ENCODE measurements around the gene LRRC66.
A peak's percentile ranks its signal among the peaks of the same experiment; 100 is the strongest.

Gene LRRC66

GRCh38 chr4:52049266-52049665 lies 29.1 kb upstream of the LRRC66 start:
- H3K27ac ChIP-seq (ENCODE audit: low read depth in 2 of 2, low read length in 2 of 2) = no peak overlapping the region
- no peaks in the 10 kb centered on the region for H3K36me3 ChIP-seq (ENCODE audit: control insufficient read depth in 2 of 2, insufficient read depth in 2 of 2, low read length in 2 of 2)
- no peaks in the 10 kb centered on the region for H3K27me3 ChIP-seq (ENCODE audit: control insufficient read depth in 2 of 2, insufficient read depth in 2 of 2, low read length in 2 of 2)
- H3K4me1 ChIP-seq (ENCODE audit: control insufficient read depth in 2 of 2, insufficient read depth in 2 of 2, low read length in 2 of 2) = peaks cover 2 to 12% of the 10 kb centered on the region in 2 donors
- H3K9ac ChIP-seq (ENCODE audit: low read depth in 1 of 2, low read length in 2 of 2) = no peak overlapping the region
- H3K9me3 ChIP-seq (ENCODE audit: control insufficient read depth in 2 of 2, low read length in 2 of 2) = no peaks in the 10 kb centered on the region
- no peak overlapping the region for H3K4me3 ChIP-seq (ENCODE audit: low read length in 2 of 2)

DNA sequence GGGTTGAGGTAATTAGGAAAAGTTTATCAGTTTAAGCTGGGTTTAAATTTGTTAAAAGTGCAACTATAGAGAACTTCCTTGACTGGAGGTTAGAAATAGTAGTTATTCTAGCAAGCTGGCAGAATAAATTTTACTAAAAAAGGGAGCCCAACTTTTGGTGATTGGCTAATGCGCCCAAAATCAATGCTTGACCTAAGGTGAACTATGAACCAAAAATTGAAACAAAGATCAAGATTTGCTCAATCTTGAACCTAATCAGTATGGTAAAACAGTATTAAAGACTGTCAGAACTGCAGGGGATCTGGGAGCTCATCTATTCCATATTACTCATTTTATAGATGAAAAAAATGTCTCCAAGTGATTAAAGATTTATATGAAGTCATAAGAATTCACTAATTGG lies 24.9 kb upstream of the LRRC66 start:
- Histone ChIP-seq H3K4me3 (ENCODE audit: low read length in 2 of 2) (no peak overlapping the region), H3K9me3 (ENCODE audit: control insufficient read depth in 2 of 2, low read length in 2 of 2) (no peaks in the 10 kb centered on the region), H3K27me3 (ENCODE audit: control insufficient read depth in 2 of 2, insufficient read depth in 2 of 2, low read length in 2 of 2) (peaks cover 0 to 7% of the 10 kb centered on the region in 2 donors), H3K27ac (ENCODE audit: low read depth in 2 of 2, low read length in 2 of 2) (no peak overlapping the region), H3K9ac (ENCODE audit: low read depth in 1 of 2, low read length in 2 of 2) (no peak overlapping the region), H3K36me3 (ENCODE audit: control insufficient read depth in 2 of 2, insufficient read depth in 2 of 2, low read length in 2 of 2) (no peaks in the 10 kb centered on the region), H3K4me1 (ENCODE audit: control insufficient read depth in 2 of 2, insufficient read depth in 2 of 2, low read length in 2 of 2) (peaks cover 0 to 2% of the 10 kb centered on the region in 2 donors)

DNA sequence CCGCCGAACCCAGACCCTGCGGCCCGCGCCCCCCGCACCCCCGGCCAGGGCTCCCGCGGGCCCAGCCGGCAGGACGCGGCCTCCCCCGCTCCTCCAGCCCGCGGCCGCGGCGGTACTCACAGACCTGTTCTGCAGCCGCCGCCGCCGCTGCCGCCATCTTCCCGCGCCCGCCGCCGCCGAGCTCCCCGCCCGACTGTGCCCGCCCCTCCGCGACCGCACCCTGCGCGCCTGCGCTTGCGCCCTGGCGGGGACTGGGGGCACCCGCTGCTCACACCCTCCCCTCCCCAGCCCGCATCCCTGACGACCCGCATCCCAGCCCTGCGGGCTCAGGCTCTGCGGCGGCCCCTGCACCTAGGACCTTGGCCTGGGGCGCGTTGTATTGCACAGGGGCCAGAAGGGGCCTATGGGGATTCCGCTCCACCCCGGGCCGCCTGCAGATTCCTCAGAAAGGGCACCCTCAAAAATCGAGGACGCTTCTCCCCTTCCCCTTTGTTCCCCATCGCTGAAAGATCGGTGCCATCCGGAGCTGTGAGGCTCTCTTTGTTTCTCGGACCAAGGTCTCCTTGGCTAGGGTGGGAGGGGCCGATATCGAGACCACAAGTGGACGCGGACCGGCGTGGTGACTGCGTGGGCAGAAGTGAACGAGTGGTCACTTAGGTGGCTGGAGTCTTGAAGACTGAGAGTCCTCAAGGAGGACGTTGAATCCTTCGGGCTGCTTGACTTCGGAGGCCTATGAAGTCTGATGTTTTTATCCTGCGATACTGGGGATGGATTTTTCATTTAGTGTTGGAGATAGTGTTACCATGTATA lies 18.1 kb upstream of the LRRC66 start, which contains the start of gene SGCB:
Gene SGCB, minus strand, starts transcription at position 197 of the 810 bp plus-strand sequence. Its CDS starts 40 bp downstream, at position 157.
- peaks cover 0 to 2% of the 10 kb centered on the region in 2 donors for H3K36me3 ChIP-seq (ENCODE audit: control insufficient read depth in 2 of 2, insufficient read depth in 2 of 2, low read length in 2 of 2)
- peak within 1 kb of the TSS in 1 of 2 donors; percentile 27 for H3K27ac ChIP-seq (ENCODE audit: low read depth in 2 of 2, low read length in 2 of 2)
- peak within 1 kb of the TSS; percentile 74 to 78 for H3K4me3 ChIP-seq (ENCODE audit: low read length in 2 of 2)
- peaks cover 0 to 7% of the 10 kb centered on the region in 2 donors for H3K27me3 ChIP-seq (ENCODE audit: control insufficient read depth in 2 of 2, insufficient read depth in 2 of 2, low read length in 2 of 2)
- no peaks in the 10 kb centered on the region for H3K9me3 ChIP-seq (ENCODE audit: control insufficient read depth in 2 of 2, low read length in 2 of 2)
- peak within 1 kb of the TSS; percentile 42 to 67 for H3K9ac ChIP-seq (ENCODE audit: low read depth in 1 of 2, low read length in 2 of 2)
- peaks cover 9 to 12% of the 10 kb centered on the region in 2 donors for H3K4me1 ChIP-seq (ENCODE audit: control insufficient read depth in 2 of 2, insufficient read depth in 2 of 2, low read length in 2 of 2)

GRCh38 chr4:52037689-52038102 lies 17.5 kb upstream of the LRRC66 start:
- Histone ChIP-seq H3K4me1 (ENCODE audit: control insufficient read depth in 2 of 2, insufficient read depth in 2 of 2, low read length in 2 of 2) (peaks cover 9 to 12% of the 10 kb centered on the region in 2 donors), H3K4me3 (ENCODE audit: low read length in 2 of 2) (peak overlapping the region; percentile 74 to 78), H3K9ac (ENCODE audit: low read depth in 1 of 2, low read length in 2 of 2) (peak overlapping the region; percentile 42 to 62), H3K9me3 (ENCODE audit: control insufficient read depth in 2 of 2, low read length in 2 of 2) (no peaks in the 10 kb centered on the region), H3K27me3 (ENCODE audit: control insufficient read depth in 2 of 2, insufficient read depth in 2 of 2, low read length in 2 of 2) (peaks cover 0 to 7% of the 10 kb centered on the region in 2 donors), H3K36me3 (ENCODE audit: control insufficient read depth in 2 of 2, insufficient read depth in 2 of 2, low read length in 2 of 2) (peaks cover 0 to 2% of the 10 kb centered on the region in 2 donors), H3K27ac (ENCODE audit: low read depth in 2 of 2, low read length in 2 of 2) (no peak overlapping the region)

DNA sequence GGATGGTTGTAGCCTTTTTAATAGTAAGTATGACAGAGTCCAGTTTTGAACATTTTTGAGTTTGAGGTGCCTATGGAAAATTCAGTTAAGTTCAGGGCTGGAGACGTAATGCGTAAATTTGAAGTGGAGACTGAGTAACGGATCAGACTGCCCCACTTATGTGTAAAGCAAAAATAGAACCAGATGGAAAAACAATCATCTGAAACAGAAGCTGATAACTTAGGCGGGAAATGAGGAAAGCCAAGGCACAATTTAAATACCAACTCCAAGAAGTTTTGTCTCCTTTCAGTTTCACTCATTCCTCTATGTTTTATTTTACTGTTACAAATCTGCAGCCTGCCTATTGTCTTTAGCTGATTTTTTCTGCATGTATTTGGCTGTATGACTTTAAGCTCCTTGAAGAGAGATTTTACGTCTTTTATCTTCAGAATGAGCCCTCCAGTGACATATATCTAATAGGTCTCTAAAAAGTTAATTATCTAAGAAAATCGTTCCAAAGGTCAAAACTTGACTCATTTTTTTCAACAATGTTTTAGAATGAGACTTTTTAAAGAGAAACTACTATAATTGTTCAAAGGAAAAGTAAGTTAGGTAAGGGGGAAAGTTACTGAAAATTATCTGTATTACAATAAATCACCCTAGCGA lies 16.8 kb upstream of the LRRC66 start:
- H3K9ac ChIP-seq (ENCODE audit: low read depth in 1 of 2, low read length in 2 of 2) = peak overlapping the region in 1 of 2 donors; percentile 42

GRCh38 chr4:52035190-52035589 lies 15.0 kb upstream of the LRRC66 start:
- no peak overlapping the region for H3K27ac ChIP-seq (ENCODE audit: low read depth in 2 of 2, low read length in 2 of 2)
- peaks cover 9 to 12% of the 10 kb centered on the region in 2 donors for H3K4me1 ChIP-seq (ENCODE audit: control insufficient read depth in 2 of 2, insufficient read depth in 2 of 2, low read length in 2 of 2)
- peaks cover 0 to 2% of the 10 kb centered on the region in 2 donors for H3K36me3 ChIP-seq (ENCODE audit: control insufficient read depth in 2 of 2, insufficient read depth in 2 of 2, low read length in 2 of 2)
- no peaks in the 10 kb centered on the region for H3K27me3 ChIP-seq (ENCODE audit: control insufficient read depth in 2 of 2, insufficient read depth in 2 of 2, low read length in 2 of 2)
- H3K9me3 ChIP-seq (ENCODE audit: control insufficient read depth in 2 of 2, low read length in 2 of 2) = no peaks in the 10 kb centered on the region
- no peak overlapping the region for H3K4me3 ChIP-seq (ENCODE audit: low read length in 2 of 2)
- H3K9ac ChIP-seq (ENCODE audit: low read depth in 1 of 2, low read length in 2 of 2) = no peak overlapping the region

More for the DNA sequence above, 16.8 kb upstream of the LRRC66 start:
- Histone ChIP-seq H3K9me3 (ENCODE audit: control insufficient read depth in 2 of 2, low read length in 2 of 2) (no peaks in the 10 kb centered on the region), H3K4me1 (ENCODE audit: control insufficient read depth in 2 of 2, insufficient read depth in 2 of 2, low read length in 2 of 2) (peaks cover 9 to 12% of the 10 kb centered on the region in 2 donors), H3K27ac (ENCODE audit: low read depth in 2 of 2, low read length in 2 of 2) (no peak overlapping the region), H3K27me3 (ENCODE audit: control insufficient read depth in 2 of 2, insufficient read depth in 2 of 2, low read length in 2 of 2) (peaks cover 0 to 5% of the 10 kb centered on the region in 2 donors), H3K4me3 (ENCODE audit: low read length in 2 of 2) (peak overlapping the region; percentile 74 to 78), H3K36me3 (ENCODE audit: control insufficient read depth in 2 of 2, insufficient read depth in 2 of 2, low read length in 2 of 2) (peaks cover 0 to 2% of the 10 kb centered on the region in 2 donors)

GRCh38 chr4:52032005-52032404 lies 11.8 kb upstream of the LRRC66 start:
- Histone ChIP-seq H3K9me3 (ENCODE audit: control insufficient read depth in 2 of 2, low read length in 2 of 2) (no peaks in the 10 kb centered on the region), H3K27ac (ENCODE audit: low read depth in 2 of 2, low read length in 2 of 2) (no peak overlapping the region)

GRCh38 chr4:52028970-52029369 lies 8.8 kb upstream of the LRRC66 start:
- Histone ChIP-seq H3K4me1 (ENCODE audit: control insufficient read depth in 2 of 2, insufficient read depth in 2 of 2, low read length in 2 of 2) (no peaks in the 10 kb centered on the region), H3K27me3 (ENCODE audit: control insufficient read depth in 2 of 2, insufficient read depth in 2 of 2, low read length in 2 of 2) (no peaks in the 10 kb centered on the region), H3K9me3 (ENCODE audit: control insufficient read depth in 2 of 2, low read length in 2 of 2) (no peaks in the 10 kb centered on the region), H3K36me3 (ENCODE audit: control insufficient read depth in 2 of 2, insufficient read depth in 2 of 2, low read length in 2 of 2) (peaks cover 0 to 14% of the 10 kb centered on the region in 2 donors), H3K27ac (ENCODE audit: low read depth in 2 of 2, low read length in 2 of 2) (no peak overlapping the region), H3K4me3 (ENCODE audit: low read length in 2 of 2) (no peak overlapping the region), H3K9ac (ENCODE audit: low read depth in 1 of 2, low read length in 2 of 2) (no peak overlapping the region)

More at GRCh38 chr4:52032005-52032404, 11.8 kb upstream of the LRRC66 start:
- Histone ChIP-seq H3K4me3 (ENCODE audit: low read length in 2 of 2) (no peak overlapping the region), H3K4me1 (ENCODE audit: control insufficient read depth in 2 of 2, insufficient read depth in 2 of 2, low read length in 2 of 2) (peaks cover 6 to 9% of the 10 kb centered on the region in 2 donors), H3K27me3 (ENCODE audit: control insufficient read depth in 2 of 2, insufficient read depth in 2 of 2, low read length in 2 of 2) (no peaks in the 10 kb centered on the region), H3K36me3 (ENCODE audit: control insufficient read depth in 2 of 2, insufficient read depth in 2 of 2, low read length in 2 of 2) (peaks cover 0 to 13% of the 10 kb centered on the region in 2 donors), H3K9ac (ENCODE audit: low read depth in 1 of 2, low read length in 2 of 2) (no peak overlapping the region)

DNA sequence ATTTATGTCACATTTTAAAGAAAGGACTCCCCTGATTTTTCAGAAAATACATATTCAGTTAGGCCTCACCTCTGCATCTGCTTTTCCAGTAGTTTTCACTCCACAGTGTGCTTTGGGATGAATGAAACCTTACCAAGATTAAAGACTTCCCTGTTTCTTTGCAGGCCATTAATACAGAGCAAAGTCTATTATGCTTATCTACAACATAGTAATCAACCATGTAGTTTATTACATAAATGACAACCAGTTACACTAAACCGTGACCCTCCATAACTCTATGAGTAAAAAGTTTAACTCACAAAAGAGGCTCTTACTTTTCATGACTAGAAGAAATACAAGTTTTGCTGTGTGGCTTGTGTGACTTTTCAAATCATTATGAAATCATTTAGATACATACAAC lies 2.3 kb downstream of the LRRC66 start:
- Histone ChIP-seq H3K9me3 (ENCODE audit: control insufficient read depth in 2 of 2, low read length in 2 of 2) (no peaks in the 10 kb centered on the region), H3K4me1 (ENCODE audit: control insufficient read depth in 2 of 2, insufficient read depth in 2 of 2, low read length in 2 of 2) (peaks cover 6 to 22% of the 10 kb centered on the region in 2 donors), H3K27ac (ENCODE audit: low read depth in 2 of 2, low read length in 2 of 2) (peak overlapping the region; percentile 61 to 88), H3K4me3 (ENCODE audit: low read length in 2 of 2) (peak overlapping the region in 1 of 2 donors; percentile 21), H3K36me3 (ENCODE audit: control insufficient read depth in 2 of 2, insufficient read depth in 2 of 2, low read length in 2 of 2) (peaks cover 0 to 7% of the 10 kb centered on the region in 2 donors), H3K9ac (ENCODE audit: low read depth in 1 of 2, low read length in 2 of 2) (no peak overlapping the region), H3K27me3 (ENCODE audit: control insufficient read depth in 2 of 2, insufficient read depth in 2 of 2, low read length in 2 of 2) (no peaks in the 10 kb centered on the region)

DNA sequence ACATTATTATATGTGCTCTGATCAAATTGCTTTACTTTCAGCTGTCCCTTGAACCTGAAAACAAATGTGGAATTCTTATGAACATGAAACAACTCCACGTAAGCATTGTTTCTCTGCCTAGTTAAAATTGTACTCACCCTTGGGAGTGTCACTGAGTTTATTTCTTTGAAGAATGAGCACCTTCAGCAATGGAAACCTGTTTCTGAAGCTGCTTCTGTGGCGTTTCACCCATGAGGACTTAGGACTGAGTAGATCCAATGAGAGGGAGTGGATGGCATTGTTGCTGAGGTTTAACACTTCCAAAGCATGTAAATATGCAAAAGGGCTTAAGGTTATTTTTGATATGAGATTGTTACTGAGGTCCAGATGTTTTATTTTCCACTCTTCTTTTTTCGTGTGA lies 3.2 kb downstream of the LRRC66 start:
- H3K4me3 ChIP-seq (ENCODE audit: low read length in 2 of 2) = peak overlapping the region; percentile 21 to 39
- no peaks in the 10 kb centered on the region for H3K36me3 ChIP-seq (ENCODE audit: control insufficient read depth in 2 of 2, insufficient read depth in 2 of 2, low read length in 2 of 2)
- no peaks in the 10 kb centered on the region for H3K27me3 ChIP-seq (ENCODE audit: control insufficient read depth in 2 of 2, insufficient read depth in 2 of 2, low read length in 2 of 2)
- H3K27ac ChIP-seq (ENCODE audit: low read depth in 2 of 2, low read length in 2 of 2) = peak overlapping the region; percentile 38 to 88
- peaks cover 11 to 22% of the 10 kb centered on the region in 2 donors for H3K4me1 ChIP-seq (ENCODE audit: control insufficient read depth in 2 of 2, insufficient read depth in 2 of 2, low read length in 2 of 2)
- no peak overlapping the region for H3K9ac ChIP-seq (ENCODE audit: low read depth in 1 of 2, low read length in 2 of 2)
- H3K9me3 ChIP-seq (ENCODE audit: control insufficient read depth in 2 of 2, low read length in 2 of 2) = no peaks in the 10 kb centered on the region
